GM18511 (cell line): ENCODE data around the gene UQCR10.

Experiments
- ATAC-seq: cut with Tn5 transposase; IDR thresholded peaks from one replicate; pipeline ENCODE4 v1.9.1; 2021; ENCODE audit warnings: mild to moderate bottlenecking, moderate library complexity; ENCODE audit not compliant: unreplicated experiment

Gene UQCR10

DNA sequence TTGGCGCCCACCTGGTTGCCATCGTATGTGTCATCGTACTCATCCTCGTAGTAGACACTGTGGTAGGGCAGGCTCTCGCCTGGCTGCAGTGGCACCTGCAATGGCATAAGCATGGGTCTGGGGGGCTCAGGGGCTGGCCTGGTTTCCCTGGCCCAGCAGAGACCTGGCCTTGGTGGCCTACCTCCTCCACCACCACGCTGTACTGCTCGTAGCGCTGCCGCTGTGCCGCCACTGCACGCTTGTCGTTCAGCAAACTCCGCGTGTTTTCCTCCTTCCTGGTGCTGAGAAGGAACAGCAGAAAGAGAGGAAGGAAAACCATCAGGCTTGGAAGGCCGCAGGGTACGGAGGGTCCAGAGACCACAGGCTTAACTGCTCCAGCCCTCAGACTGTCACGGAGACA lies 26.2 kb downstream of the UQCR10 start:
- ATAC-seq: no peak

DNA sequence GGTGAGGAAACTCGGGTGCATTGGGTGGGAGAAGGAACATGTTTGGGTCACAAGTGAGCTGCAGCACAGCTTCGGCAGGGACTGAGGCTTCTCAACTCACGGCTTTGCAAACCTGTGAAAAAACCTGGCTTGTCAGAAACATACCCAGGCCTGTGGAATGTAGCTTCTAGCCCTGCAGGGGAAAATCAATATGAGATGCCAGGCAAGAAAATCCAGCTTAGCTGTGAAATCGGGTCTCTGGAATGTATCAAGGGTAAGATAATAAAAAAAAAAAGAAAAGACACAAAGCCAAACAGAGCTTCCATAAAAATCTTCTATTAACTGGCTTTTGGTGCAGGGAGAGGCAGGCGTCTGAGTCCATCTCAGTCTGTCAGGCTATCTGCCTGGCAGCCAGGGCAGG lies 28.5 kb downstream of the UQCR10 start:
- no peak for ATAC-seq

GRCh38 chr22:29797351-29797750 lies 30.2 kb downstream of the UQCR10 start:
- no peak for ATAC-seq

DNA sequence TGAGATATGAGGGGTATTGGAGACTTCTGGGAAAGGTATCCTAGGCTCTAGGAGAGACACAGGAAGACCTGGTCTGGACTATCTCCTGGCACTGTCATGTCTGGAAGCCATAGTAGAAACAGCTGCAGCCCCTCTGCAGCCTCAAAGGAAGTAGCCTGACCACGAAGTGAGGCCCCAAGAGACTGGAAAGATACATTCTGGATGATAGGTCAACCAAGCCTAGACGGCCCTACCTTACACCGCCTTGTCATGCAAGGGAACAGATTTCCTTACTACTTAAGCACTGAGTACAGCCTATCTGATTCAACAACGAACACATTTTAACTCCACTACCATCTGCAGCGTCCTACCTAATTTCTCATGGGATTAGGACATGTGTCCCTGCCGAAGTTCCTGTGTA lies 31.1 kb downstream of the UQCR10 start:
- no peak for ATAC-seq

DNA sequence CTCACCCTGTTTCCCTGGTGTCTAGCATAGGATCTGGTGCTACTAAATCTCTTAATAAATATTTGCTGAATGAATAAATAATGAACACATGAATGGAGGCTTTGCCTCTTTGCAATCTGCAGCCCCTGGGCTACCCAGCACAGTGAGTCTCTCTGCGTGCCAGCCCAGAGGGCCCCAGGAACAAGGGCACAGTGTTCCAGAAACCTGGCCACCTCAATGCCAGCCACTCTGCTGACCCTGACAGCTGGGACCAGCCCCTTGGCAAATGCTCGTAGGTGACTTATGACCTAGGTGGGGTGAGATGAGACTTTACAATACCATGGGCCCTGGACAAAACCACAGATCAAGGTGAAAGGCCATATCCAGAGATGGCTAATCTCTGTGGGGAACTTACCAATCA lies 31.6 kb downstream of the UQCR10 start:
- ATAC-seq: no peak

- no peak for ATAC-seq
Observed at GRCh38 chr22:29799217-29799680, 32.1 kb downstream of the UQCR10 start.

DNA sequence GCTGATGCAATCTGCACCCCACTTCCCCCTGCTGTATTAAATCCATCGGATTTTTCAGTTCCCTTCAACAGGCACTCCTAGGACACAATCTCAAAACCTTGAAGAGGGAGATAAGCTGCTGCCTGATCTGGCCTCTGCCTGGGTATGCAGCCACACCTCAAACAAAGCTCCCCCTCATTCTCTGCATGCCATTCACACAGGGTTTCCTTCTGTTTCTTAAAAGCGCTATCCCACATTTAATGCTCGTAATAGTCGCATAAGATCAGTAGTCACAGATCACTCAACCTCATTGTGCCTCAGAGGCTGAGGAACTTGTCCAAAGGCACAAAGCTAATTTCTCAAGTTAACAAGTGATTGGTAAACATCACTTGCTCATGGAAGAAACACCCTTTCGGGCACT lies 34.0 kb downstream of the UQCR10 start:
- ATAC-seq: no peak

GRCh38 chr22:29801796-29802195 lies 34.6 kb downstream of the UQCR10 start:
- ATAC-seq: no peak

- ATAC-seq: no peak
Observed at GRCh38 chr22:29803190-29803589, 36.0 kb downstream of the UQCR10 start.

- ATAC-seq: no peak
Observed at GRCh38 chr22:29804985-29805384, 37.8 kb downstream of the UQCR10 start.

- ATAC-seq: no peak
Observed at GRCh38 chr22:29806196-29806595, 39.0 kb downstream of the UQCR10 start.

- no peak for ATAC-seq
Observed at GRCh38 chr22:29810216-29810615, 43.0 kb downstream of the UQCR10 start.

DNA sequence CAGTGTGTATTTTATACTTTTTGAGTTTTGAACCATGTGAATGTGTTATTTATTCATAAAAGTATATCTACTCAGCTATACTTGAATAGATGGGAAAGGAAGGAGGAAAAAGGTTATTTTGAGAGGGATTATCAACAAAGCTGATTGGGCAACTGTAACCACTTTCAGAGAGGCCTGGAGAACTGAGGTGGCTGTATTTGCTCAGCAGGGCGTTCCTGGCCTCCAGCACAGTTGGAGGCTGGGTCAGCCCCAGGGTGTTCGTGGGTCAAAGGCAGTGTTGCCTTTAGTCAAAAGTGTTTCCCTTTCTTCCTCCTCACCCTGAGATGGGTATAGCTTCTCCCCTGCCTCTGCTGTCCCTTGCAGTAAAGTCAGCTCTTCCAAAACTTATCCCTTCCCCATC lies 44.2 kb downstream of the UQCR10 start:
- ATAC-seq: no peak

- ATAC-seq: no peak
Observed at GRCh38 chr22:29813126-29813525, 46.0 kb downstream of the UQCR10 start.

DNA sequence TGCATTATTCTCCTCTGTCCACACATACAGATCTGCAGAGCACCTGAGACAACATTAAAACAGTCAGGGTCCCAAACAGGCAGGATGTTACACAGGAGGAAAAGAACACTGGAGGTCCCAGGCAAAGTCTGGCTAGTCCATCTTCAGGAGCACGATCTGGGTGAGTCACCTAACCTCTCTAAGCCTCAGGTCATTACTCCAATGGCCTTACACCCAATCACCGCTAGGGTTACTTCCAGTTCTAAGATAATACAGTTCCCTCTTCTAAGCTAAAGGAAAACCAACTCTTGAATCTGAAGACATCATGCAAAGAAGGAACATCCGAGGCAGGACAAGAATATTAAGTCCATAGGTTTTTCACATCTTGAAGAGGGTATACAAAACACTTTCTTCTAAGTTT lies 46.4 kb downstream of the UQCR10 start:
- no peak for ATAC-seq

DNA sequence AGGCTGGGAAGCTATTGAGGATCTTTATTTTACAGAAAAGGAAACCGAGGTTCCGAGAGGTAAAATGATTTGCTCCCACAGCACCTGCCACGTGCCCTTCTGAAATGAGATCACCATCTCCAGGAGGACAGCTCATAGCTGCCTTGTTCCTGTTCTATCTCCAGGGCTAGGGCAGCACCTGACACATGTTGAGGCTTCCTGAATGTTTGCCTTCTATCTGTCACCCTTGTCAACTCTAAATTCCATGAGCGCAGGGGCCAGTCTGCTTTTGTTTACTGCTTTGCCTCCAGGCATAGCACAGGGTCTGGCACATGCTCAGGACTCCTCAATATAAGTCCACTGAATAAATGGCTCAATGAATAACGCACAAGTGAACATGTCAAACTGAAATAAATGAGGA lies 46.8 kb downstream of the UQCR10 start:
- ATAC-seq: no peak

GRCh38 chr22:29815580-29815979 lies 48.4 kb downstream of the UQCR10 start:
- no peak for ATAC-seq

DNA sequence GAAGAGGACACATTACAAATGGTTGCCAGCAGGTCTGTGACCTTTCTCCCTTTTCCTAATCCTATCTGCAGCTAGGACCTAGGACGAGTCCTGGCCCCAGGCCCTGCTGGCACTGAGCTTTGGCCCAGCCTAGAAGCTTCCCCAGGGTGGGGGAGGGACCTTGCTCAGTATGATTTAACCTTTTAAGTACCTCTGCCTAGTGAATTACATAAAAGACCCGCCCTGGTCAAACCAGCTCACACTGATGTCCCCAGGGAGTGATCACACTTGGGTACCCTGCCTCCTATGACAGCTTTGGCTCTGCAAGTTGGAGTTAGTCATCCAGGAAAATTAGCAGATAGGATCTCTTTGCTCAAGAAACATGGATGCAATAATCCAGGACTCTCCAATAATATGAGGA lies 49.0 kb downstream of the UQCR10 start:
- ATAC-seq: no peak

DNA sequence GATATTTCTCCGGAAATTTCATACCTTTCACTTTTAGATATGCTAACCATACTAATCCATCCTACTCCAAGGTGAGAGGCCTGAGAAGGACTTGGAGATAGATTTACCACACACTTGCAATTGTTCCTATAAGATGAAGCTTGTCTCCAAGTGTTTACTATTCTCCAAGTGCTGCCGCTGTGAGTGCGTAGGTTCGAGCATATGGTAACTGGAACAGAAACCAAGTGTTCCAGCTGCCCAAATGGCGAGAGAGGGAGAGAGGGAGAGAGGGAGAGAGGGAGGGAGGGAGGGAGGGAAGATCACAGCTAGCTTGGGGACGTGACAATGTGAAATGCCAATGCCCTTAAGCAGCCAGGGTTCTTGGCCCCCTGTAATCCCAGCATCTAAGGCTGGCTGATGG lies 49.4 kb downstream of the UQCR10 start:
- ATAC-seq: no peak

GRCh38 chr22:29816980-29817379 lies 49.8 kb downstream of the UQCR10 start:
- ATAC-seq: no peak

- no peak for ATAC-seq
Observed at GRCh38 chr22:29817724-29818123, 50.6 kb downstream of the UQCR10 start.

DNA sequence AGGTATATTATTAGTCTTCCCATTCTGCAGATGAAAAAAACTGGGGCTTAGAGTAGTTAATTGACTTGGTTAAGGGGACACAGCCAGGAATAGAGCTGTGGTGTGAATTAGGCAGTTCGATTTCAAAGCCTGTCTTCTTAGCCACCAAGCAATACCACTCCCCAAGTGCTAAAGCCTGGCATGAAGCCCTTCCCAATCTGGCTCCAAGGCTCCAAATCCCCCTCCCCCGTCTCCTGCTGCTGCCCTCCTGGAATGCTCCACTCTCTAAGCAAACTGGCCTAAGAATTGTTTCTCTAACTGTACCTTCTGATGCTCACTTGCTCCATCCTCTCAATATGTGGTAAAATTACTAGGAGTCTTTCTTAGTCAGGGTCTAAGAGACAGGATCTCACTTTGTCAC lies 52.3 kb downstream of the UQCR10 start:
- ATAC-seq: no peak
